Right lobe of liver (tissue), 6 donors: ENCODE data around the gene TRABD. TPM values are rescaled to one million over a fixed set of nuclear protein-coding genes. Genes with fewer than 3 reads are reported as not detected.
"Not testable (repeated sequence)": the region's sequence is repeated elsewhere in the genome, so short reads cannot be mapped to it uniquely, and the experiment has no call there.

Experiments used
- ATAC-seq, 4 donors: fragments of 200-7000 bp; cut with Tn5 transposase; one replicate each; pipeline ENCODE4 v1.9.1; 2020; ENCODE audit warnings: mild to moderate bottlenecking in 4 of 4, moderate library complexity in 4 of 4
- DNase-seq, 3 donors: peaks; one replicate each; pipeline ENCODE4 v3.0.0-alpha.2; 2020
- H3K27ac ChIP-seq, 3 donors: fragments of 200-600 bp; one replicate each; pipeline ENCODE4 v1.8.0; 2022
- H3K27me3 ChIP-seq, 2 donors: fragments of 200-600 bp; one replicate each; pipeline ENCODE4 v1.8.0; 2022
- H3K36me3 ChIP-seq, 4 donors: fragments of 200-600 bp; sonication (generic) in 1 of 4; one replicate each; pipeline versions ENCODE4 v1.5.1 to v1.8.0; 2017 to 2022; ENCODE audit warnings: control low read depth in 1 of 4
- H3K4me1 ChIP-seq, 4 donors: fragments of 200-600 bp; sonication (generic) in 1 of 4; one replicate each; pipeline versions ENCODE4 v1.5.1 to v1.8.0; 2017 to 2022; ENCODE audit warnings: control low read depth in 1 of 4
- H3K4me3 ChIP-seq, 3 donors: fragments of 200-600 bp; one replicate each; pipeline ENCODE4 v1.8.0; 2022
- H3K9me3 ChIP-seq, 4 donors: fragments of 200-600 bp; sonication (generic) in 1 of 4; one replicate each; pipeline versions ENCODE4 v1.5.1 to v1.8.0; 2017 to 2022; ENCODE audit warnings: control low read depth in 1 of 4
- CTCF ChIP-seq, 4 donors: fragments of 200-600 bp in 3 of 4; fragments of 450-650 bp in 1 of 4; IDR thresholded peaks; one replicate each; pipeline versions ENCODE4 v1.5.1 to v1.8.0; 2016 to 2022; ENCODE audit warnings: antibody characterized with exemption in 4 of 4, mild to moderate bottlenecking in 2 of 4
- POLR2A ChIP-seq: fragments of 450-650 bp; IDR thresholded peaks from one replicate; pipeline ENCODE4 v1.6.1; 2017; ENCODE audit warnings: antibody characterized with exemption, mild to moderate bottlenecking
- WGBS: methylation state at CpG from one replicate; pipeline ENCODE4 v1.1.6; 2018; ENCODE audit warnings: low coverage, low lambda C conversion rate; ENCODE audit not compliant: insufficient coverage; ENCODE audit errors: missing lambda C conversion rate; 5-methylcytosine and 5-hydroxymethylcytosine counted together
- intact Hi-C, 2 donors: fragments of 100-400 bp; cut with DNase I; formaldehyde crosslinking; loops; one replicate each; pipeline versions ENCODE4 v1.11.2 to v1.14.1; 2022
- total RNA-seq, 6 experiments: library from RNA; depleted of rRNA in 2 of 6; stranded (reverse); fragments of >200 nt in 2 of 6; fragmentation: NEBNext Ultra II Directional in 3 of 6; extraction: Animal tissue kit (Norgen Biotek cat#: 25700) in 3 of 6; gene quantifications; one replicate each; pipeline versions ENCODE4 v1.1.0 to v1.2.4, GENCODE V29; 2016 to 2023
- donor health status: DM: no; HTN: yes; CAD: no.
- donor health status: DM: no; HTN: no; CAD: no.
- donor health status: DM: no; HTN: no; CAD: no.
- donor health status: DM: no; HTN: yes; CAD: no.
- donor health status: DM: no; HTN: yes; CAD: no.

The TRABD gene
- total RNA-seq, 6 experiments from 2014 or later: 18.9 to 30.2 (median 22.8) TPM

- Histone ChIP-seq H3K27ac (peak overlapping the region; percentile 92 to 98 (median 95)), H3K27me3 (no peaks in the 10 kb centered on the region), H3K9me3 (no peaks in the 10 kb centered on the region), H3K4me3 (peak overlapping the region; percentile 8 to 54 (median 32)), H3K4me1 (peaks cover 0 to 61% (median 19%) of the 10 kb centered on the region in 4 donors), H3K36me3 (peaks cover 0 to 19% (median 7%) of the 10 kb centered on the region in 4 donors)
- ATAC-seq (no peak), DNase-seq (no peak)
- TF ChIP-seq POLR2A (no peak), CTCF (IDR thresholded peaks at IDR 0.05) (no peak)
- 29% methylated on average over 7 of the region's 7 CpGs for WGBS
- intact Hi-C loops: no loop called here
Observed at GRCh38 chr22:50204571-50204970, 18.9 kb downstream of the TRABD start.

GRCh38 chr22:50204998-50205397, 19.3 kb downstream of the TRABD start:
- DNase-seq: peak; percentile 41 to 88 (median 78)
- ATAC-seq: peak; percentile 34 to 57 (median 48)
- H3K27me3 ChIP-seq, H3K9me3 ChIP-seq: not testable (repeated sequence)
- Histone ChIP-seq H3K4me1 (peaks cover 0 to 61% (median 19%) of the 10 kb centered on the region in 4 donors), H3K27ac (peak overlapping the region; percentile 92 to 98 (median 95)), H3K4me3 (peak overlapping the region; percentile 31 to 54 (median 42)), H3K36me3 (peaks cover 0 to 22% (median 9%) of the 10 kb centered on the region in 4 donors)
- intact Hi-C loops: loop anchor here in 1 of 2 donors (5.0 kb wide), 1 partner anchor 53 kb away; no protein-coding TSS in a partner anchor
- 17% methylated on average over 8 of the region's 9 CpGs for WGBS
- TF ChIP-seq POLR2A: peak; percentile 76

GRCh38 chr22:50205781-50206569, 20.3 kb downstream of the TRABD start:
- Histone ChIP-seq H3K4me1 (peaks cover 0 to 60% (median 19%) of the 10 kb centered on the region in 4 donors), H3K4me3 (peak overlapping the region; percentile 31 to 54 (median 42)), H3K27ac (peak overlapping the region; percentile 92 to 98 (median 95)), H3K27me3 (no peaks in the 10 kb centered on the region), H3K36me3 (peaks cover 3 to 32% (median 16%) of the 10 kb centered on the region in 4 donors), H3K9me3 (no peaks in the 10 kb centered on the region)
- ATAC-seq (peak; percentile 59 to 72 (median 66)), DNase-seq (peak; percentile 86 to 94 (median 93))
- WGBS: 42% methylated on average over 11 of the region's 45 CpGs
- intact Hi-C loops: loop anchor here in 1 of 2 donors (5.0 kb wide), 1 partner anchor 54 kb away; no protein-coding TSS in a partner anchor
- TF ChIP-seq POLR2A (peak; percentile 86), CTCF (IDR thresholded peaks at IDR 0.05) (no peak)

- WGBS: no CpG with 5 or more reads among the region's 10 CpGs
- Histone ChIP-seq H3K4me3 (peak overlapping the region in 2 of 3 donors; percentile 14 to 54), H3K4me1 (peaks cover 0 to 60% (median 19%) of the 10 kb centered on the region in 4 donors), H3K27ac (peak overlapping the region; percentile 92 to 98 (median 95)), H3K36me3 (peaks cover 5 to 38% (median 19%) of the 10 kb centered on the region in 4 donors), H3K9me3 (no peaks in the 10 kb centered on the region), H3K27me3 (no peaks in the 10 kb centered on the region)
- TF ChIP-seq CTCF (IDR thresholded peaks at IDR 0.05) (peak; percentile 53 to 78 (median 68)), POLR2A (no peak)
- ATAC-seq: peak; percentile 58 to 73 (median 61)
- intact Hi-C loops: loop anchor here in 1 of 2 donors (5.0 kb wide), 1 partner anchor 54 kb away; no protein-coding TSS in a partner anchor
- peak; percentile 89 to 97 (median 96) for DNase-seq
Observed at GRCh38 chr22:50206599-50206998, 20.9 kb downstream of the TRABD start.
